Measurements from ENCODE around the gene TMED1.

GRCh38 chr19:10835754-10836478 lies at the start of gene TMED1:
- TF ChIP-seq CTCF (IDR thresholded peaks at IDR 0.05; ENCODE audit: insufficient read depth, low read length): no peak
- peak; percentile 19; the same call in 1 of the 2 replicates for TF ChIP-seq SPI1 (IDR thresholded peaks at IDR 0.05; ENCODE audit: borderline replicate concordance, low read depth)

Measured in HL-60 (cell line).